Upper lobe of right lung (tissue), 1 donor: ENCODE measurements around the gene NEK1. TPM values are rescaled to one million over a fixed set of nuclear protein-coding genes. Genes with fewer than 3 reads are reported as not detected.

ENCODE experiments used
- ATAC-seq: fragments of 200-7000 bp; cut with Tn5 transposase; one replicate; pipeline ENCODE4 v1.9.1; 2020; ENCODE audit warnings: mild to moderate bottlenecking, moderate library complexity
- DNase-seq: peaks from one replicate; pipeline ENCODE4 v3.0.0-alpha.2; 2020
- H3K27ac ChIP-seq: fragments of 200-600 bp; one replicate; pipeline ENCODE4 v1.8.0; 2022
- H3K27me3 ChIP-seq: fragments of 200-600 bp; one replicate; pipeline ENCODE4 v1.8.0; 2022; ENCODE audit warnings: mild to moderate bottlenecking
- H3K36me3 ChIP-seq: fragments of 200-600 bp; one replicate; pipeline ENCODE4 v1.8.0; 2022
- H3K4me1 ChIP-seq: fragments of 200-600 bp; one replicate; pipeline ENCODE4 v1.8.0; 2022
- H3K4me3 ChIP-seq: fragments of 200-600 bp; one replicate; pipeline ENCODE4 v1.8.0; 2022; ENCODE audit warnings: mild to moderate bottlenecking
- H3K9me3 ChIP-seq: fragments of 200-600 bp; one replicate; pipeline ENCODE4 v1.8.0; 2022
- intact Hi-C: fragments of 100-400 bp; cut with DNase I; formaldehyde crosslinking; loops from one replicate; pipeline ENCODE4 v1.11.0; 2022
- total RNA-seq: library from RNA; stranded (reverse); fragmentation: NEBNext Ultra II Directional; extraction: Animal tissue kit (Norgen Biotek cat#: 25700); gene quantifications from one replicate; pipeline ENCODE4 v1.2.1, GENCODE V29; 2021
- TF ChIP-seq, protein P1 (sequence below): fragments of 200-600 bp; IDR thresholded peaks from one replicate; pipeline ENCODE4 v1.8.0; 2022; ENCODE audit warnings: antibody characterized with exemption
- donor health status: DM: no; HTN: yes; CAD: no; lungs with severe emphysema.

NEK1 gene
- total RNA-seq, 1 donor from 2014 or later = 13.5 TPM

- no peaks in the 10 kb centered on the region for H3K36me3 ChIP-seq
- no peak for ATAC-seq
- no peaks in the 10 kb centered on the region for H3K27me3 ChIP-seq
- H3K27ac ChIP-seq = no peak overlapping the region
- no peak for DNase-seq
- H3K4me1 ChIP-seq = no peaks in the 10 kb centered on the region
- no peak overlapping the region for H3K4me3 ChIP-seq
- H3K9me3 ChIP-seq = no peaks in the 10 kb centered on the region
- TF ChIP-seq, protein P1, sequence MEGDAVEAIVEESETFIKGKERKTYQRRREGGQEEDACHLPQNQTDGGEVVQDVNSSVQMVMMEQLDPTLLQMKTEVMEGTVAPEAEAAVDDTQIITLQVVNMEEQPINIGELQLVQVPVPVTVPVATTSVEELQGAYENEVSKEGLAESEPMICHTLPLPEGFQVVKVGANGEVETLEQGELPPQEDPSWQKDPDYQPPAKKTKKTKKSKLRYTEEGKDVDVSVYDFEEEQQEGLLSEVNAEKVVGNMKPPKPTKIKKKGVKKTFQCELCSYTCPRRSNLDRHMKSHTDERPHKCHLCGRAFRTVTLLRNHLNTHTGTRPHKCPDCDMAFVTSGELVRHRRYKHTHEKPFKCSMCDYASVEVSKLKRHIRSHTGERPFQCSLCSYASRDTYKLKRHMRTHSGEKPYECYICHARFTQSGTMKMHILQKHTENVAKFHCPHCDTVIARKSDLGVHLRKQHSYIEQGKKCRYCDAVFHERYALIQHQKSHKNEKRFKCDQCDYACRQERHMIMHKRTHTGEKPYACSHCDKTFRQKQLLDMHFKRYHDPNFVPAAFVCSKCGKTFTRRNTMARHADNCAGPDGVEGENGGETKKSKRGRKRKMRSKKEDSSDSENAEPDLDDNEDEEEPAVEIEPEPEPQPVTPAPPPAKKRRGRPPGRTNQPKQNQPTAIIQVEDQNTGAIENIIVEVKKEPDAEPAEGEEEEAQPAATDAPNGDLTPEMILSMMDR = no peak
- intact Hi-C loops = no loop called here
Measured at GRCh38 chr4:169385376-169385775, 227.0 kb downstream of the NEK1 start.

- Histone ChIP-seq H3K36me3 (no peaks in the 10 kb centered on the region), H3K27ac (no peak overlapping the region), H3K27me3 (no peaks in the 10 kb centered on the region), H3K9me3 (no peaks in the 10 kb centered on the region), H3K4me3 (no peak overlapping the region), H3K4me1 (no peaks in the 10 kb centered on the region)
- ATAC-seq (no peak), DNase-seq (no peak)
- TF ChIP-seq, protein P1 = no peak
- intact Hi-C loops = no loop called here
Measured at GRCh38 chr4:169384779-169385178, 227.6 kb downstream of the NEK1 start.

GRCh38 chr4:169383724-169384123, 228.7 kb downstream of the NEK1 start:
- Histone ChIP-seq H3K27me3 (no peaks in the 10 kb centered on the region), H3K27ac (no peak overlapping the region), H3K4me3 (no peak overlapping the region), H3K9me3 (no peaks in the 10 kb centered on the region), H3K4me1 (no peaks in the 10 kb centered on the region), H3K36me3 (no peaks in the 10 kb centered on the region)
- TF ChIP-seq, protein P1 = no peak
- ATAC-seq (no peak), DNase-seq (no peak)
- intact Hi-C loops = no loop called here

GRCh38 chr4:169379688-169380087, 232.7 kb downstream of the NEK1 start:
- H3K4me1 ChIP-seq = no peaks in the 10 kb centered on the region
- H3K9me3 ChIP-seq = peaks cover 16% of the 10 kb centered on the region
- no peak overlapping the region for H3K27ac ChIP-seq
- no peaks in the 10 kb centered on the region for H3K36me3 ChIP-seq
- DNase-seq = no peak
- intact Hi-C loops = no loop called here
- no peaks in the 10 kb centered on the region for H3K27me3 ChIP-seq
- H3K4me3 ChIP-seq = no peak overlapping the region
- ATAC-seq = no peak
- TF ChIP-seq, protein P1 = no peak

GRCh38 chr4:169377367-169377766, 235.0 kb downstream of the NEK1 start:
- intact Hi-C loops = no loop called here
- H3K27me3 ChIP-seq = no peaks in the 10 kb centered on the region
- no peaks in the 10 kb centered on the region for H3K36me3 ChIP-seq
- H3K4me3 ChIP-seq = no peak overlapping the region
- ATAC-seq (no peak), DNase-seq (no peak)
- H3K4me1 ChIP-seq = no peaks in the 10 kb centered on the region
- H3K27ac ChIP-seq = no peak overlapping the region
- TF ChIP-seq, protein P1 = no peak
- peaks cover 16% of the 10 kb centered on the region for H3K9me3 ChIP-seq

DNA sequence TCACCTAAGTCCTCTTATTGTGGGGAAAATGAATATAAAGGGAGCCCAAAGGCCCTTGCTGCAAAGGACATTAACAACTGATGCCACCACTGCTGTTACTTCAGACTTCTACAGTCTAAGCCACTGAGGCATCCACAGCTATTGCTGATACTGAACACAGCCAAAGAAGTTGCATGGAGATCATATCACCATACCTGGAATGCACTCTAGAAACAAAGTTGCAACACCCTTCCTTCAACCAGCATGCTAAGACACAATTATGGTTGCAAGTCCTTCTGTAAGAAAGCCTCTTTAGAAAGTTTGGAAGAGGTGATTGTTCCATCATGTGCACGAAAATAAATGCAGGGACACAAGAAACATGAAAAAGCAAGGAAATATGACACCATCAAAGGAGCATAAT, 236.0 kb downstream of the NEK1 start:
- Histone ChIP-seq H3K27me3 (no peaks in the 10 kb centered on the region), H3K36me3 (no peaks in the 10 kb centered on the region), H3K27ac (no peak overlapping the region), H3K4me3 (no peak overlapping the region), H3K4me1 (no peaks in the 10 kb centered on the region), H3K9me3 (peaks cover 16% of the 10 kb centered on the region)
- TF ChIP-seq, protein P1 = no peak
- DNase-seq (no peak), ATAC-seq (no peak)
- intact Hi-C loops = no loop called here
